NOMO-1 treated with DMSO at 0.1 percent for 48 hours (cell line): ENCODE measurements around the gene USP54.
"Not testable (repeated sequence)": the region's sequence is repeated elsewhere in the genome, so short reads cannot be mapped to it uniquely, and the experiment has no call there.

Experiments
- DNase-seq: peaks from one replicate; lab custom pipeline; 2025; ENCODE audit not compliant: unreplicated experiment; lab: John Stamatoyannopoulos, UW

Gene USP54

GRCh38 chr10:73590881-73591799 lies at the start of gene USP54:
TSS of gene USP54 (minus strand) at chr10:73591342. CDS start at chr10:73575658, 15,684 bp downstream.
- peak; percentile 34 for DNase-seq

- no peak for DNase-seq
Observed at GRCh38 chr10:73639286-73639685, 48.1 kb upstream of the USP54 start.

- DNase-seq: no peak
Observed at GRCh38 chr10:73635781-73636180, 44.6 kb upstream of the USP54 start.

GRCh38 chr10:73634421-73634820 lies 43.3 kb upstream of the USP54 start:
- no peak for DNase-seq

GRCh38 chr10:73629165-73629564 lies 38.0 kb upstream of the USP54 start:
- DNase-seq: no peak

GRCh38 chr10:73628405-73628804 lies 37.3 kb upstream of the USP54 start:
- no peak for DNase-seq

GRCh38 chr10:73627300-73627699 lies 36.2 kb upstream of the USP54 start:
- no peak for DNase-seq

GRCh38 chr10:73625884-73626752 lies 35.0 kb upstream of the USP54 start:
- DNase-seq: peak; percentile 97

- peak; percentile 7 for DNase-seq
Observed at GRCh38 chr10:73625004-73625883, 34.1 kb upstream of the USP54 start.

- DNase-seq: no peak
Observed at GRCh38 chr10:73623056-73623455, 31.9 kb upstream of the USP54 start.

- DNase-seq: not testable (repeated sequence)
Observed at GRCh38 chr10:73620974-73621373, 29.8 kb upstream of the USP54 start.

- DNase-seq: not testable (repeated sequence)
Observed at GRCh38 chr10:73617143-73617542, 26.0 kb upstream of the USP54 start.

- no peak for DNase-seq
Observed at GRCh38 chr10:73614720-73615119, 23.6 kb upstream of the USP54 start.

GRCh38 chr10:73609116-73609515 lies 18.0 kb upstream of the USP54 start:
- no peak for DNase-seq

GRCh38 chr10:73601486-73601921 lies 10.4 kb upstream of the USP54 start:
- no peak for DNase-seq

- DNase-seq: no peak
Observed at GRCh38 chr10:73597346-73597745, 6.2 kb upstream of the USP54 start.

- DNase-seq: no peak
Observed at GRCh38 chr10:73593812-73594211, 2.7 kb upstream of the USP54 start.

GRCh38 chr10:73593110-73593509 lies 2.0 kb upstream of the USP54 start:
- no peak for DNase-seq

- peak; percentile 2 for DNase-seq
Observed at GRCh38 chr10:73591935-73592699, 975 bp upstream of the USP54 start.

GRCh38 chr10:73589563-73590126 lies 1.5 kb downstream of the USP54 start:
- no peak for DNase-seq
